ENCODE results near the gene SHC3. TPM values are rescaled to one million over a fixed set of nuclear protein-coding genes. Genes with fewer than 3 reads are reported as not detected.

The SHC3 gene
- polyA plus RNA-seq, 1 donor from 2014 or later: 22.9 TPM

- H3K79me2 ChIP-seq (replicated peaks; ENCODE audit: insufficient read depth, low read length): no peaks in the 10 kb centered on the region
- H2AFZ ChIP-seq (ENCODE audit: low read depth, low read length): no peak overlapping the region
- H4K20me1 ChIP-seq (ENCODE audit: insufficient read depth): no peaks in the 10 kb centered on the region
- no peak overlapping the region for H3K4me2 ChIP-seq (ENCODE audit: low read length)
- H3K9me3 ChIP-seq (ENCODE audit: low read length): no peaks in the 10 kb centered on the region
- TF ChIP-seq MXI1 (conservative IDR thresholded peaks at IDR 0.05; ENCODE audit: poor library complexity, severe bottlenecking) (no peak), SMC3 (conservative IDR thresholded peaks at IDR 0.05; ENCODE audit: poor library complexity) (no peak), RAD21 (conservative IDR thresholded peaks at IDR 0.05) (no peak), POLR2AphosphoS5 (IDR thresholded peaks at IDR 0.05) (no peak), EZH2 (IDR thresholded peaks at IDR 0.05; ENCODE audit: borderline replicate concordance, insufficient read depth, low read length, poor library complexity, severe bottlenecking) (no peak), CTCF (IDR thresholded peaks at IDR 0.05; ENCODE audit: poor library complexity, severe bottlenecking) (no peak), EP300 (conservative IDR thresholded peaks at IDR 0.05; ENCODE audit: poor library complexity, severe bottlenecking) (no peak), TAF1 (IDR thresholded peaks at IDR 0.05; ENCODE audit: low read depth) (no peak), REST (IDR thresholded peaks at IDR 0.05; ENCODE audit: borderline replicate concordance) (no peak)
- no peak overlapping the region for H3K9ac ChIP-seq (ENCODE audit: low read length)
- H3K36me3 ChIP-seq (ENCODE audit: insufficient read depth, low read length): no peaks in the 10 kb centered on the region
- H3F3A ChIP-seq (ENCODE audit: insufficient read depth, low read length, poor library complexity, severe bottlenecking): no peaks in the 10 kb centered on the region
- no peaks in the 10 kb centered on the region for H3K9me2 ChIP-seq (ENCODE audit: insufficient read depth, low read length)
- H3K4me3 ChIP-seq (ENCODE audit: low read length): no peak overlapping the region
- H3K27ac ChIP-seq (ENCODE audit: low read length): no peak overlapping the region
- H3K27me3 ChIP-seq (ENCODE audit: insufficient read depth, low read depth, low read length): no peaks in the 10 kb centered on the region
Observed at GRCh38 chr9:89073397-89073796, 105.2 kb downstream of the SHC3 start.

GRCh38 chr9:89071591-89071990, 107.0 kb downstream of the SHC3 start:
- Histone ChIP-seq H3K27me3 (ENCODE audit: insufficient read depth, low read depth, low read length) (no peaks in the 10 kb centered on the region), H3F3A (ENCODE audit: insufficient read depth, low read length, poor library complexity, severe bottlenecking) (no peaks in the 10 kb centered on the region), H3K36me3 (ENCODE audit: insufficient read depth, low read length) (no peaks in the 10 kb centered on the region), H2AFZ (ENCODE audit: low read depth, low read length) (no peak overlapping the region), H3K9ac (ENCODE audit: low read length) (no peak overlapping the region), H4K20me1 (ENCODE audit: insufficient read depth) (no peaks in the 10 kb centered on the region), H3K9me2 (ENCODE audit: insufficient read depth, low read length) (no peaks in the 10 kb centered on the region), H3K9me3 (ENCODE audit: low read length) (no peaks in the 10 kb centered on the region), H3K27ac (ENCODE audit: low read length) (no peak overlapping the region), H3K79me2 (replicated peaks; ENCODE audit: insufficient read depth, low read length) (no peaks in the 10 kb centered on the region), H3K4me3 (ENCODE audit: low read length) (no peak overlapping the region), H3K4me2 (ENCODE audit: low read length) (no peak overlapping the region)
- no peak for TF ChIP-seq POLR2AphosphoS5 (IDR thresholded peaks at IDR 0.05)
- TF ChIP-seq RAD21 (conservative IDR thresholded peaks at IDR 0.05): no peak
- TF ChIP-seq SMC3 (conservative IDR thresholded peaks at IDR 0.05; ENCODE audit: poor library complexity): no peak
- TF ChIP-seq EZH2 (IDR thresholded peaks at IDR 0.05; ENCODE audit: borderline replicate concordance, insufficient read depth, low read length, poor library complexity, severe bottlenecking): no peak
- no peak for TF ChIP-seq REST (IDR thresholded peaks at IDR 0.05; ENCODE audit: borderline replicate concordance)
- TF ChIP-seq TAF1 (IDR thresholded peaks at IDR 0.05; ENCODE audit: low read depth): no peak
- no peak for TF ChIP-seq EP300 (conservative IDR thresholded peaks at IDR 0.05; ENCODE audit: poor library complexity, severe bottlenecking)
- TF ChIP-seq MXI1 (conservative IDR thresholded peaks at IDR 0.05; ENCODE audit: poor library complexity, severe bottlenecking): no peak
- TF ChIP-seq CTCF (IDR thresholded peaks at IDR 0.05; ENCODE audit: poor library complexity, severe bottlenecking): no peak

All from neural cell (in vitro differentiated cells).